K562 treated with DMSO at 1 percent for 48 hours (cell line): ENCODE measurements around the gene CENPW. TPM values are rescaled to one million over a fixed set of nuclear protein-coding genes. Genes with fewer than 3 reads are reported as not detected.

ENCODE experiments used
- total RNA-seq: library from RNA; unstranded; fragments of 300-600 nt; gene quantifications from 2 replicates; pipeline ENCODE4 v1.2.3, GENCODE V29; 2022; ENCODE audit warnings: low replicate concordance; ENCODE audit errors: extremely low read depth

The CENPW gene
- total RNA-seq, result not detected in 2 replicates

GRCh38 chr6:126339796-126340609 lies at the start of gene CENPW:
Gene CENPW, plus strand, starts transcription at chr6:126340115. Its CDS starts 159 bp downstream, at chr6:126340274.

